HL-60 (cell line): ENCODE measurements around the gene NOTCH4.

Source experiments
- DNase-seq, 2 experiments: peaks; one replicate each; pipeline ENCODE4 v3.0.0-alpha.2; 2010 to 2020; ENCODE audit warnings: low read depth in 1 of 2, low spot score in 1 of 2
- H3K27ac ChIP-seq: fragments of 250-450 bp; sonication (Bioruptor Pico); replicated peaks from 2 replicates; pipeline ENCODE4 v1.5.1; 2020; ENCODE audit warnings: mild to moderate bottlenecking, moderate library complexity
- H3K27me3 ChIP-seq: fragments of 250-450 bp; sonication (Bioruptor Pico); 2 replicates; pipeline ENCODE4 v1.5.1; 2021; ENCODE audit warnings: mild to moderate bottlenecking, moderate library complexity; ENCODE audit not compliant: insufficient read depth, poor library complexity, severe bottlenecking
- H3K4me3 ChIP-seq: replicated peaks from 2 replicates; pipeline ENCODE4 v1.5.1; 2011; ENCODE audit warnings: mild to moderate bottlenecking, control low read depth, low read length; ENCODE audit not compliant: insufficient read depth
- GABPA ChIP-seq: IDR thresholded peaks from 2 replicates; pipeline ENCODE4 v1.6.1; 2012; ENCODE audit warnings: low read depth
- POLR2AphosphoS5 ChIP-seq: IDR thresholded peaks from 2 replicates; pipeline ENCODE4 v1.6.1; 2012; ENCODE audit warnings: low read depth
- SPI1 ChIP-seq: IDR thresholded peaks from 2 replicates; pipeline ENCODE4 v1.6.1; 2012; ENCODE audit warnings: low read depth, mild to moderate bottlenecking, borderline replicate concordance
- TF ChIP-seq, protein P1 (sequence below): IDR thresholded peaks from 2 replicates; pipeline ENCODE4 v1.6.1; 2012; ENCODE audit warnings: low read depth; ENCODE audit not compliant: insufficient replicate concordance
- TF ChIP-seq, protein P2 (sequence below): IDR thresholded peaks from one replicate; pipeline ENCODE4 v1.5.1; 2011; ENCODE audit warnings: low read length, control low read depth, inconsistent platforms; ENCODE audit not compliant: insufficient read depth

NOTCH4 gene

DNA sequence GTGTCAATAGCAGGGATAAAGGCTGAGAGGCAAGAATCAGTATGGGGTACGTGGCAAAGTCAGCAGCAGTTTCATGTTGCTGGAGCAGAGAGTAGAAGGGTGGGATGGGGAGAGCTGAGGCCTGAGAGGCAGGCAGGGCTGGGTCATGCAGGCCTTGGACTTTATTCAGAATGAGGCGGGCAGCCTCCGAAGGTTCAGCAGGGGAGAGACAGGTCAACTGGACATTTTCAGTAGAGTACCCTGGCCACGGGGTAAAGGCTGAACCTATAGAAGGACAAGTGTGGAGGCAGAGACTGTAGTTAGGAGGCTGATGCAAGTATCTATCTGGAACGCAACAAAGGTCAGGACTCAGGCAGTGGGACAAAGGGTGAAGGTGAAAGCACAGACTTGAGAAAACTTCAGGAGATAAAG is 13.7 kb downstream of the NOTCH4 start:
- no peak for TF ChIP-seq POLR2AphosphoS5
- TF ChIP-seq, protein P1, sequence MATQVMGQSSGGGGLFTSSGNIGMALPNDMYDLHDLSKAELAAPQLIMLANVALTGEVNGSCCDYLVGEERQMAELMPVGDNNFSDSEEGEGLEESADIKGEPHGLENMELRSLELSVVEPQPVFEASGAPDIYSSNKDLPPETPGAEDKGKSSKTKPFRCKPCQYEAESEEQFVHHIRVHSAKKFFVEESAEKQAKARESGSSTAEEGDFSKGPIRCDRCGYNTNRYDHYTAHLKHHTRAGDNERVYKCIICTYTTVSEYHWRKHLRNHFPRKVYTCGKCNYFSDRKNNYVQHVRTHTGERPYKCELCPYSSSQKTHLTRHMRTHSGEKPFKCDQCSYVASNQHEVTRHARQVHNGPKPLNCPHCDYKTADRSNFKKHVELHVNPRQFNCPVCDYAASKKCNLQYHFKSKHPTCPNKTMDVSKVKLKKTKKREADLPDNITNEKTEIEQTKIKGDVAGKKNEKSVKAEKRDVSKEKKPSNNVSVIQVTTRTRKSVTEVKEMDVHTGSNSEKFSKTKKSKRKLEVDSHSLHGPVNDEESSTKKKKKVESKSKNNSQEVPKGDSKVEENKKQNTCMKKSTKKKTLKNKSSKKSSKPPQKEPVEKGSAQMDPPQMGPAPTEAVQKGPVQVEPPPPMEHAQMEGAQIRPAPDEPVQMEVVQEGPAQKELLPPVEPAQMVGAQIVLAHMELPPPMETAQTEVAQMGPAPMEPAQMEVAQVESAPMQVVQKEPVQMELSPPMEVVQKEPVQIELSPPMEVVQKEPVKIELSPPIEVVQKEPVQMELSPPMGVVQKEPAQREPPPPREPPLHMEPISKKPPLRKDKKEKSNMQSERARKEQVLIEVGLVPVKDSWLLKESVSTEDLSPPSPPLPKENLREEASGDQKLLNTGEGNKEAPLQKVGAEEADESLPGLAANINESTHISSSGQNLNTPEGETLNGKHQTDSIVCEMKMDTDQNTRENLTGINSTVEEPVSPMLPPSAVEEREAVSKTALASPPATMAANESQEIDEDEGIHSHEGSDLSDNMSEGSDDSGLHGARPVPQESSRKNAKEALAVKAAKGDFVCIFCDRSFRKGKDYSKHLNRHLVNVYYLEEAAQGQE: no peak
- TF ChIP-seq SPI1: no peak
- TF ChIP-seq, protein P2, sequence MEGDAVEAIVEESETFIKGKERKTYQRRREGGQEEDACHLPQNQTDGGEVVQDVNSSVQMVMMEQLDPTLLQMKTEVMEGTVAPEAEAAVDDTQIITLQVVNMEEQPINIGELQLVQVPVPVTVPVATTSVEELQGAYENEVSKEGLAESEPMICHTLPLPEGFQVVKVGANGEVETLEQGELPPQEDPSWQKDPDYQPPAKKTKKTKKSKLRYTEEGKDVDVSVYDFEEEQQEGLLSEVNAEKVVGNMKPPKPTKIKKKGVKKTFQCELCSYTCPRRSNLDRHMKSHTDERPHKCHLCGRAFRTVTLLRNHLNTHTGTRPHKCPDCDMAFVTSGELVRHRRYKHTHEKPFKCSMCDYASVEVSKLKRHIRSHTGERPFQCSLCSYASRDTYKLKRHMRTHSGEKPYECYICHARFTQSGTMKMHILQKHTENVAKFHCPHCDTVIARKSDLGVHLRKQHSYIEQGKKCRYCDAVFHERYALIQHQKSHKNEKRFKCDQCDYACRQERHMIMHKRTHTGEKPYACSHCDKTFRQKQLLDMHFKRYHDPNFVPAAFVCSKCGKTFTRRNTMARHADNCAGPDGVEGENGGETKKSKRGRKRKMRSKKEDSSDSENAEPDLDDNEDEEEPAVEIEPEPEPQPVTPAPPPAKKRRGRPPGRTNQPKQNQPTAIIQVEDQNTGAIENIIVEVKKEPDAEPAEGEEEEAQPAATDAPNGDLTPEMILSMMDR: no peak
- TF ChIP-seq GABPA: no peak
- H3K27me3 ChIP-seq: no peaks in the 10 kb centered on the region
- no peak for DNase-seq

DNA sequence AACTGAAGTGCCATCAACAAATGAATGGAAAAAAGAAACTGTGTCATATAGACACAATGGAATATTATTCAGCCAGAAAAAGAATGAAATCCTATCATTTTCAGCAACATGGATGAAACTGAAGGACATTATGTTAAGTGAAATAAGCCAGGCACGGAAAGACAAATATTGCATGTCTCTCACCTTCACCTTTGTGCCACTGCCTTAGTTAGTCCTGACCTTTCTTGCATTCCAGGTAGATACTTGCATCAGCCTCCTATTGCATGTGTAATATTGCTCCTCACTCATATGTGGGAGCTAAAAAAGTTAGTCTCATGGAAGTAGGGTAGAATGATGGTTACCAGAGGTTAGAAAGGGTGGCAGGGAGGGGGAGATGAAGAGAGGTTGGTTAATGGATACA is 14.9 kb downstream of the NOTCH4 start:
- DNase-seq: no peak
- Histone ChIP-seq H3K4me3 (no peak overlapping the region), H3K27ac (no peak overlapping the region), H3K27me3 (no peaks in the 10 kb centered on the region)
- TF ChIP-seq SPI1 (no peak), GABPA (no peak), POLR2AphosphoS5 (no peak)
- TF ChIP-seq, protein P2: no peak
- TF ChIP-seq, protein P1: no peak

More for the DNA sequence above, 13.7 kb downstream of the NOTCH4 start:
- Histone ChIP-seq H3K27ac (no peak overlapping the region), H3K4me3 (no peak overlapping the region)

DNA sequence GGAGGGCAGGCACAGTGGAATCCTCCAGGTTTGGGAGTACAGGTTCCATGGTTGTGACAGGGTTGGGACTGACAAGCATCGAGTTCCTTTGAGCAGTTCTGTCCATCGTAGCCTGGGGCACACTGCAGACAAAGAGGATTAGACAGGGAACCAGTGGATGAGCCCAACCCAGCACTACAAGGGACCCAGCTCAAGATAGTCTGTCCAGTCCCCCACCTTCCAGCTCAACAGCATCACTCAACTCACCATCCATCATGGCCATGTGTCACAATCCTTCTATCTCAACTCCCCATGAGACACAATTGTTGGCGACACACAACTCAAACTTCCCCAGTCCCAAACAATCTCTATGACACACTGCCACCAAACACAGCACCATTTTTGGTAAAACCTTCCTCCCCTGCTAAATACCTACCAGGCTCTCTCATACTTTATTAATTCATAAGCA is 19.6 kb downstream of the NOTCH4 start:
- DNase-seq: no peak
- H3K4me3 ChIP-seq: no peak overlapping the region
- no peak overlapping the region for H3K27ac ChIP-seq
- TF ChIP-seq, protein P2: no peak
- no peak for TF ChIP-seq GABPA
- TF ChIP-seq, protein P1: no peak
- TF ChIP-seq SPI1: no peak
- no peak for TF ChIP-seq POLR2AphosphoS5
- no peaks in the 10 kb centered on the region for H3K27me3 ChIP-seq
